DOHH2 (cell line): ENCODE data around the gene TPO.

Source experiments
- H3F3A ChIP-seq: fragments of 200-600 bp; sonication (generic), shearing (Covaris generic); 2 replicates; pipeline ENCODE4 v1.6.0; 2016; ENCODE audit warnings: antibody characterized with exemption, mild to moderate bottlenecking; ENCODE audit not compliant: control insufficient read depth, insufficient read depth
- H3K27ac ChIP-seq: fragments of 200-600 bp; sonication (generic); 2 replicates; pipeline ENCODE4 v1.5.1; 2014; ENCODE audit warnings: low read depth, mild to moderate bottlenecking, low read length, moderate library complexity
- H3K27me3 ChIP-seq: fragments of 200-600 bp; sonication (generic); 2 replicates; pipeline ENCODE4 v1.6.1; 2014; ENCODE audit warnings: mild to moderate bottlenecking, low read length, mixed read lengths; ENCODE audit not compliant: control insufficient read depth
- H3K36me3 ChIP-seq: fragments of 200-600 bp; sonication (generic); 2 replicates; pipeline ENCODE4 v1.6.1; 2014; ENCODE audit warnings: mild to moderate bottlenecking, low read length, moderate library complexity, mixed read lengths; ENCODE audit not compliant: control insufficient read depth
- H3K4me1 ChIP-seq: fragments of 200-600 bp; sonication (generic); 2 replicates; pipeline ENCODE4 v1.6.1; 2014; ENCODE audit warnings: mild to moderate bottlenecking, low read length, mixed read lengths; ENCODE audit not compliant: control insufficient read depth
- H3K4me2 ChIP-seq: fragments of 200-600 bp; sonication (generic); 2 replicates; pipeline ENCODE4 v1.6.0; 2014; ENCODE audit warnings: mild to moderate bottlenecking, low read length, moderate library complexity
- H3K4me3 ChIP-seq: fragments of 200-600 bp; sonication (generic); 2 replicates; pipeline ENCODE4 v1.5.1; 2014; ENCODE audit warnings: mild to moderate bottlenecking, low read length, mixed read lengths
- H3K79me2 ChIP-seq: fragments of 200-600 bp; sonication (generic); 2 replicates; pipeline ENCODE4 v1.6.1; 2014; ENCODE audit warnings: mild to moderate bottlenecking, low read length, mixed read lengths; ENCODE audit not compliant: control insufficient read depth
- H3K9me2 ChIP-seq: fragments of 200-600 bp; sonication (generic); replicated peaks from 2 replicates; pipeline ENCODE4 v1.6.1; 2014; ENCODE audit warnings: mild to moderate bottlenecking, low read length, mixed read lengths; ENCODE audit not compliant: control insufficient read depth
- H3K9me3 ChIP-seq: fragments of 200-600 bp; sonication (generic); 2 replicates; pipeline ENCODE4 v1.6.1; 2014; ENCODE audit warnings: antibody characterized with exemption, low read length, mixed read lengths; ENCODE audit not compliant: control insufficient read depth, insufficient read depth
- H4K20me1 ChIP-seq: fragments of 200-600 bp; sonication (generic); 2 replicates; pipeline ENCODE4 v1.6.0; 2014; ENCODE audit warnings: low read depth, mild to moderate bottlenecking, antibody characterized with exemption, low read length, moderate library complexity; ENCODE audit not compliant: control insufficient read depth, insufficient read depth
- EZH2phosphoT487 ChIP-seq: fragments of 200-600 bp; sonication (generic); IDR thresholded peaks from 2 replicates; pipeline ENCODE4 v1.6.1; 2017; ENCODE audit warnings: borderline replicate concordance, mild to moderate bottlenecking, antibody characterized with exemption, low read length, moderate library complexity, mixed read lengths
- TF ChIP-seq, protein P1 (sequence below): fragments of 200-600 bp; sonication (generic); IDR thresholded peaks from one replicate; pipeline ENCODE4 v1.5.1; 2014; ENCODE audit warnings: antibody characterized with exemption, mild to moderate bottlenecking, low read depth, low read length; ENCODE audit not compliant: poor library complexity, severe bottlenecking

Gene TPO

DNA sequence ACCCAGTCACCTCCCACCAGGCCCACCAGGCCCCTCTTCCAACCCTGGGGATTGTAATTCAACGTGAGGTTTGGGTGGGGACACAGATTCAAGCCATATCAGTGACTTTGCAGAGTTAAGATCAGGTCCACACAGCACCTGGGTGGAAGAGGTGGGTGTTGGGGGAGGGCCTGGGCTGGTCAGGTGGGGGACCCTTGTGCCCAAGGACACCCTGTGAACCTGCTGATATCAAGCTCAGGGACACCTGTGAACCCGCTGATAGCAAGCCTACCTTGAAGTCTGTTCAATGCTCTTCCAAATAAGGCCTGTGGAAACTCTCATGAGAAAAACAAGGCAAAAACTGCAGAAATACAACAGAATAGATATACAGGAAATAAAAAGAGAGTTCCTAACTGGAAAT is 19.9 kb upstream of the TPO start:
- Histone ChIP-seq H3K9me2 (no peaks in the 10 kb centered on the region), H4K20me1 (no peaks in the 10 kb centered on the region), H3K36me3 (no peaks in the 10 kb centered on the region), H3K79me2 (no peaks in the 10 kb centered on the region), H3F3A (no peaks in the 10 kb centered on the region), H3K4me1 (no peaks in the 10 kb centered on the region), H3K27ac (no peak overlapping the region), H3K27me3 (no peaks in the 10 kb centered on the region), H3K9me3 (no peaks in the 10 kb centered on the region), H3K4me2 (no peak overlapping the region), H3K4me3 (no peak overlapping the region)
- TF ChIP-seq EZH2phosphoT487: no peak
- TF ChIP-seq, protein P1, sequence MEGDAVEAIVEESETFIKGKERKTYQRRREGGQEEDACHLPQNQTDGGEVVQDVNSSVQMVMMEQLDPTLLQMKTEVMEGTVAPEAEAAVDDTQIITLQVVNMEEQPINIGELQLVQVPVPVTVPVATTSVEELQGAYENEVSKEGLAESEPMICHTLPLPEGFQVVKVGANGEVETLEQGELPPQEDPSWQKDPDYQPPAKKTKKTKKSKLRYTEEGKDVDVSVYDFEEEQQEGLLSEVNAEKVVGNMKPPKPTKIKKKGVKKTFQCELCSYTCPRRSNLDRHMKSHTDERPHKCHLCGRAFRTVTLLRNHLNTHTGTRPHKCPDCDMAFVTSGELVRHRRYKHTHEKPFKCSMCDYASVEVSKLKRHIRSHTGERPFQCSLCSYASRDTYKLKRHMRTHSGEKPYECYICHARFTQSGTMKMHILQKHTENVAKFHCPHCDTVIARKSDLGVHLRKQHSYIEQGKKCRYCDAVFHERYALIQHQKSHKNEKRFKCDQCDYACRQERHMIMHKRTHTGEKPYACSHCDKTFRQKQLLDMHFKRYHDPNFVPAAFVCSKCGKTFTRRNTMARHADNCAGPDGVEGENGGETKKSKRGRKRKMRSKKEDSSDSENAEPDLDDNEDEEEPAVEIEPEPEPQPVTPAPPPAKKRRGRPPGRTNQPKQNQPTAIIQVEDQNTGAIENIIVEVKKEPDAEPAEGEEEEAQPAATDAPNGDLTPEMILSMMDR: no peak

DNA sequence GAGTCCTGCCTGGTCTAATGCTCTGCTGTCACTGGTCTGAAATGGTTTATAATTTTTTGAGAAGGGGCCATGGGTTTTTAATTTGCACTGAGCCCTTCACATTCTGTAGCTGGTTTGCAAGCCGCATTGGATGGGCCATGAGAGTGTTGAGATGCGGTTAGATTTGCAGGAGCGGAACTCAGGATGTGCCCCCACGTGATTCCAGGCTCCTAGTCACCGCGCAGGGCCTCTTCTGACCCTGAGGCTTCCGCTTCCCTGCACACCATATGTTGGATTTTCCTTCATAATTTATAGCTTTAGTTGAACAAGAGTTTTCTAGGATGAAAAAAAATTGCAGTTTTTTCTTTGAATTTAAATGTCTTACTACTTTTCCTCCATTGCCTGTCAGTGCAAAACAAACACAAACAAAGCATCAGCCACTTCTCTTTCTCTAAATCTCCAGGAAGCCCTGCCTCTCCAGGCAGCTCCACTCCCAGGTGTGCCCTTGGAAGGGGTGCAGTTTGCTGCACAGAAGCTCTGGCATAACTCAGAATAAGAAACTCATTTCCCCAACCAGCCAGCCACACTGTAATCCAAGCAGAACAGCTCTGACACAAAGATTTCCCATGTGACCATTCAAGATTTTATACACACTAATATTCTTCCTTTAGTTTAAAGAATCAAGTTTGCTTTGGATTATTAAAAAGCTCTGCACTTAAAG is 18.4 kb upstream of the TPO start:
- Histone ChIP-seq H3F3A (no peaks in the 10 kb centered on the region), H3K9me3 (no peaks in the 10 kb centered on the region), H4K20me1 (no peaks in the 10 kb centered on the region), H3K79me2 (no peaks in the 10 kb centered on the region), H3K9me2 (no peaks in the 10 kb centered on the region), H3K27ac (no peak overlapping the region), H3K36me3 (no peaks in the 10 kb centered on the region), H3K4me3 (no peak overlapping the region), H3K27me3 (no peaks in the 10 kb centered on the region), H3K4me2 (no peak overlapping the region), H3K4me1 (peaks cover 12% of the 10 kb centered on the region)
- TF ChIP-seq, protein P1: no peak
- no peak for TF ChIP-seq EZH2phosphoT487

DNA sequence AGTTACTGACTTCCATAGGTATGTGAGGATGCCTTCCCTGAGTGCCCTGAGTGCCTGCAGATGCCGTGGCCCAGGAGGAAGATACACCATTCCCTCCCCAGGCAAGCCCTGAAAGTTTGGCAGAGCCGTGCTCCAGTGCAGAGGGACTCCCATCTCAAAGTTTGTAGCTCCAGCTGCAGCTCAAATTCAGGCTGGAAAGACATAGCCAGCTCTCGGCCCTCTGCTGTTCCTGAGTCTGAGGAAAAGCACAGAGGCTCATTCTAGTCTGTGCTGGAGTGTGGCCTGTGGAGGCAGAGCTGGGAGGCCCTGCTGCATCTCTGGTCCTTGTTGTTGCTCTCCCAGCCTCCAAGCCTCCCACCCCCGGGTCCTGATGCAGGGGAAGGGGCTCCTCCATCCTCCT is 15.9 kb upstream of the TPO start:
- Histone ChIP-seq H4K20me1 (no peaks in the 10 kb centered on the region), H3K4me3 (no peak overlapping the region), H3K36me3 (no peaks in the 10 kb centered on the region), H3K4me2 (no peak overlapping the region), H3K79me2 (no peaks in the 10 kb centered on the region), H3K9me3 (no peaks in the 10 kb centered on the region), H3K27me3 (no peaks in the 10 kb centered on the region), H3K27ac (no peak overlapping the region), H3F3A (no peaks in the 10 kb centered on the region), H3K4me1 (peaks cover 27% of the 10 kb centered on the region), H3K9me2 (no peaks in the 10 kb centered on the region)
- TF ChIP-seq, protein P1: no peak
- no peak for TF ChIP-seq EZH2phosphoT487

DNA sequence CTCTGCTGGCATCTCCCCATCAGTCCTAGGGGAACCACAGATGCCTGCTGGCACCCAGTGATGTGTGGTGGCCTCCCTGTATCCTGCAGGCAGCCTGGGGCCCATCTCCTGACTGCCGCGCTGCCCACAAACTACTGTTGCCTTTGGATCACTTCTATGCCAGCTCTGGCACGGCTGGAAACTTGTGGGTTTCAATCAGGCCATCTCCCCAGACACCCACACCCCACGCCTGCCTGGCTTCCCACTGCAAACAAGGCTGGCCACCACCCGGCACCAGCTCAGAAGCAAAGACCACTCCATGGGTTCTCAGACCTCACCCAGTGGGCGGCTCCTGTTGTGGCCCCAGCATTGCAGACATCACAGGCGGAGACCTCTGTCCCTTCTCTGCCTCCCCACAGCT is 15.1 kb upstream of the TPO start:
- no peaks in the 10 kb centered on the region for H3K27me3 ChIP-seq
- H3F3A ChIP-seq: no peaks in the 10 kb centered on the region

More for the DNA sequence above, 15.1 kb upstream of the TPO start:
- H3K4me1 ChIP-seq: peaks cover 27% of the 10 kb centered on the region
- H3K79me2 ChIP-seq: no peaks in the 10 kb centered on the region
- no peak overlapping the region for H3K4me3 ChIP-seq
- no peak for TF ChIP-seq EZH2phosphoT487
- TF ChIP-seq, protein P1: no peak
- H3K9me2 ChIP-seq: no peaks in the 10 kb centered on the region
- H3K9me3 ChIP-seq: no peaks in the 10 kb centered on the region
- H3K36me3 ChIP-seq: no peaks in the 10 kb centered on the region
- H3K27ac ChIP-seq: no peak overlapping the region
- H3K4me2 ChIP-seq: no peak overlapping the region
- no peaks in the 10 kb centered on the region for H4K20me1 ChIP-seq
